DOHH2 (cell line): ENCODE results near the gene SPP2.

ENCODE experiments used
- EZH2phosphoT487 ChIP-seq: fragments of 200-600 bp; sonication (generic); IDR thresholded peaks from 2 replicates; pipeline ENCODE4 v1.6.1; 2017; ENCODE audit warnings: borderline replicate concordance, mild to moderate bottlenecking, antibody characterized with exemption, low read length, moderate library complexity, mixed read lengths
- TF ChIP-seq, protein P1 (sequence below): fragments of 200-600 bp; sonication (generic); IDR thresholded peaks from one replicate; pipeline ENCODE4 v1.5.1; 2014; ENCODE audit warnings: antibody characterized with exemption, mild to moderate bottlenecking, low read depth, low read length; ENCODE audit not compliant: poor library complexity, severe bottlenecking

DNA sequence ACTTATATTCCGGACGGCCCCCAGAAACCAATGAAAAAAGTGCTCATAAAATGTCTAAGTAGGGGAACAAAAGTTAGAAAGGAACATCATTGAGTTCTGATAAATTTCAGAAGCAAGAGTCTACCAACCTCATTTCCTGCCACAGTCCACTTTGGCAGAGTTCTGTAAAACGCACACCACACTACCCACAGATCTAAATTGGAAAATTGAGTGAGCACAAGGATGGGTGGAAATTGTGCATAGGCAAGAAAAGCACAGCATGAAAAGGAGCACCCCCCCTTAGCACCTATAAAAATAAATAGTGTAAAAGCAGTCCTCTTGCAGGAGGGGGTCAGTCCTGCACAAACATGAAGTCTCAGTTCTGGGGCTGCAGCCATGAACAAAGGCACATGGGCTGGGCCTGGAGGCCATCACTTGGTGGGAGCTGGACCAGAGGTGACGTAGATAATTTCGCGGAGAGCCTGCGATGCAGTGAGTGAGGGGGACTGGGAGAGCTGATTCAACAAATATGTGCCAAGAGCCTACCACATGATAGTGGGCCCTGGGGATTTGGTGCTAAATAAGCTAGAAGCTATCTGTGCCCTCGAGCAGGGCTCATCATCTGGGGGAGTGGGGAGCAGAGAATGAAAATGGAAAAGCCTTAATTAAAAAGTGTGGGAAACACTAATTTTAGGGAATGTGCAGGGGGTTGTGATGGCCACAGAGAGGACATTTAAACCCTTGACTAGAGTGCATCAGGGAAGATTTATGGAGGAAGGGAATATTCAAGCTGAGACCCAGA lies 48.9 kb upstream of the SPP2 start:
- TF ChIP-seq, protein P1, sequence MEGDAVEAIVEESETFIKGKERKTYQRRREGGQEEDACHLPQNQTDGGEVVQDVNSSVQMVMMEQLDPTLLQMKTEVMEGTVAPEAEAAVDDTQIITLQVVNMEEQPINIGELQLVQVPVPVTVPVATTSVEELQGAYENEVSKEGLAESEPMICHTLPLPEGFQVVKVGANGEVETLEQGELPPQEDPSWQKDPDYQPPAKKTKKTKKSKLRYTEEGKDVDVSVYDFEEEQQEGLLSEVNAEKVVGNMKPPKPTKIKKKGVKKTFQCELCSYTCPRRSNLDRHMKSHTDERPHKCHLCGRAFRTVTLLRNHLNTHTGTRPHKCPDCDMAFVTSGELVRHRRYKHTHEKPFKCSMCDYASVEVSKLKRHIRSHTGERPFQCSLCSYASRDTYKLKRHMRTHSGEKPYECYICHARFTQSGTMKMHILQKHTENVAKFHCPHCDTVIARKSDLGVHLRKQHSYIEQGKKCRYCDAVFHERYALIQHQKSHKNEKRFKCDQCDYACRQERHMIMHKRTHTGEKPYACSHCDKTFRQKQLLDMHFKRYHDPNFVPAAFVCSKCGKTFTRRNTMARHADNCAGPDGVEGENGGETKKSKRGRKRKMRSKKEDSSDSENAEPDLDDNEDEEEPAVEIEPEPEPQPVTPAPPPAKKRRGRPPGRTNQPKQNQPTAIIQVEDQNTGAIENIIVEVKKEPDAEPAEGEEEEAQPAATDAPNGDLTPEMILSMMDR, result no peak
- no peak for TF ChIP-seq EZH2phosphoT487
